B cell (primary cell): Measurements from ENCODE around the gene NR6A1. TPM values are rescaled to one million over a fixed set of nuclear protein-coding genes. Genes with fewer than 3 reads are reported as not detected.

ENCODE experiments used
- ATAC-seq: fragments of 200-7000 bp; cut with Tn5 transposase; one replicate; pipeline ENCODE4 v1.10.0; 2021; ENCODE audit warnings: low read depth, mild to moderate bottlenecking, moderate number of reproducible peaks, moderate library complexity
- CTCF ChIA-PET: fragments of 350-600 bp; sonication (Branson Sonifier 250); formaldehyde crosslinking; loops from one replicate; lab custom pipeline; 2021; ENCODE audit warnings: antibody characterized with exemption, inconsistent platforms; lab: Charles Lee
- POLR2A ChIA-PET: fragments of 350-600 bp; sonication (Branson Sonifier 250); formaldehyde crosslinking; loops from one replicate; lab custom pipeline; 2021; ENCODE audit warnings: antibody characterized with exemption; lab: Charles Lee
- DNase-seq: peaks from one replicate; pipeline ENCODE4 v3.0.0; 2013
- H2AFZ ChIP-seq: 2 replicates; pipeline ENCODE4 v1.6.1; 2012; ENCODE audit warnings: mild to moderate bottlenecking, low read depth, low read length; ENCODE audit not compliant: insufficient read depth, poor library complexity, severe bottlenecking
- H3K27ac ChIP-seq, 2 donors: 1 replicate in 1 of 2; 2 replicates in 1 of 2; pipeline ENCODE4 v1.5.1; 2012 to 2013; ENCODE audit warnings: low read length in 2 of 2, mild to moderate bottlenecking in 2 of 2, moderate library complexity in 1 of 2
- H3K27me3 ChIP-seq, 4 experiments: fragments of 200-600 bp in 1 of 4; sonication (generic) in 1 of 4; replicated peaks in 1 of 4; 1 replicate in 2 of 4; 2 replicates in 2 of 4; pipeline versions ENCODE4 v1.6.1 to v1.7.0; 2013 to 2016; ENCODE audit warnings: low read length in 3 of 4, mild to moderate bottlenecking in 2 of 4, mixed read lengths in 1 of 4, moderate library complexity in 1 of 4; ENCODE audit not compliant: insufficient read depth in 4 of 4, control insufficient read depth in 3 of 4; ENCODE audit errors: control extremely low read depth in 1 of 4
- H3K36me3 ChIP-seq, 2 experiments: replicated peaks in 1 of 2; 1 replicate in 1 of 2; 2 replicates in 1 of 2; pipeline versions ENCODE4 v1.6.1 to v1.7.1; 2013; ENCODE audit warnings: low read length in 1 of 2; ENCODE audit not compliant: insufficient read depth in 2 of 2, control insufficient read depth in 1 of 2; ENCODE audit errors: control extremely low read depth in 1 of 2, extremely low read depth in 1 of 2
- H3K4me1 ChIP-seq, 2 donors: fragments of 200-600 bp in 1 of 2; sonication (generic) in 1 of 2; 1 replicate in 1 of 2; 2 replicates in 1 of 2; pipeline versions ENCODE4 v1.5.1 to v1.6.1; 2013 to 2017; ENCODE audit warnings: low read length in 2 of 2; ENCODE audit not compliant: control insufficient read depth in 2 of 2, insufficient read depth in 2 of 2
- H3K4me2 ChIP-seq: replicated peaks from 2 replicates; pipeline ENCODE3; 2012; ENCODE audit warnings: mild to moderate bottlenecking, low read depth, low read length; ENCODE audit not compliant: poor library complexity, severe bottlenecking
- H3K4me3 ChIP-seq, 5 experiments: fragments of 200-600 bp in 1 of 5; sonication (generic) in 1 of 5; 1 replicate in 3 of 5; 2 replicates in 2 of 5; pipeline versions ENCODE4 v1.5.1 to v1.7.0; 2011 to 2016; ENCODE audit warnings: low read length in 4 of 5, mild to moderate bottlenecking in 4 of 5, low read depth in 2 of 5, control low read depth in 1 of 5, moderate library complexity in 1 of 5; ENCODE audit not compliant: insufficient read depth in 1 of 5; ENCODE audit errors: control extremely low read depth in 1 of 5, extremely low read depth in 1 of 5
- H3K79me2 ChIP-seq: fragments of 200-600 bp; sonication (generic); one replicate; pipeline ENCODE4 v1.6.0; 2016; ENCODE audit warnings: low read length; ENCODE audit not compliant: control insufficient read depth, insufficient read depth
- H3K9ac ChIP-seq: fragments of 200-600 bp; sonication (generic); 2 replicates; pipeline ENCODE4 v1.6.1; 2017; ENCODE audit warnings: mild to moderate bottlenecking, low read length, moderate library complexity
- H3K9me3 ChIP-seq, 3 donors: one replicate each; pipeline versions ENCODE4 v1.6.1 to v1.7.1; 2013; ENCODE audit warnings: low read length in 2 of 3; ENCODE audit not compliant: control insufficient read depth in 2 of 3, insufficient read depth in 1 of 3; ENCODE audit errors: control extremely low read depth in 1 of 3
- H4K20me1 ChIP-seq: 2 replicates; pipeline ENCODE4 v1.6.0; 2012; ENCODE audit warnings: mild to moderate bottlenecking, low read length; ENCODE audit not compliant: insufficient read depth, control insufficient read depth, poor library complexity, severe bottlenecking
- H3K27ac Mint-ChIP-seq: one replicate; pipeline ENCODE4 v1.8.0; 2021; ENCODE audit warnings: mixed read lengths
- H3K27me3 Mint-ChIP-seq: one replicate; pipeline ENCODE4 v1.8.0; 2021; ENCODE audit warnings: mixed read lengths
- H3K4me1 Mint-ChIP-seq: one replicate; pipeline ENCODE4 v1.8.0; 2021; ENCODE audit warnings: mixed read lengths
- H3K4me3 Mint-ChIP-seq: one replicate; pipeline ENCODE4 v1.8.0; 2021; ENCODE audit warnings: mixed read lengths
- H3K9me3 Mint-ChIP-seq: one replicate; pipeline ENCODE4 v1.8.0; 2022; ENCODE audit warnings: mixed read lengths; ENCODE audit not compliant: insufficient read depth
- EZH2 ChIP-seq: IDR thresholded peaks from 2 replicates; pipeline ENCODE4 v1.6.1; 2012; ENCODE audit warnings: borderline replicate concordance, low read depth, mild to moderate bottlenecking, moderate library complexity, low read length; ENCODE audit not compliant: insufficient read depth, poor library complexity, severe bottlenecking
- WGBS: methylation state at CpG from one replicate; pipeline ENCODE4 v1.1.5; 2013; ENCODE audit warnings: missing lambda C conversion rate; ENCODE audit not compliant: insufficient coverage; 5-methylcytosine and 5-hydroxymethylcytosine counted together
- intact Hi-C: fragments of 100-400 bp; cut with micrococcal nuclease; formaldehyde crosslinking; loops from one replicate; pipeline ENCODE4 v1.10.0; 2022
- polyA plus RNA-seq: library from polyadenylated mRNA; depleted of rRNA; stranded (reverse); fragments of >200 nt; gene quantifications from 2 replicates; pipeline ENCODE4 v1.2.3, GENCODE V29; 2012
- total RNA-seq, 2 donors: library from RNA; stranded (reverse); fragments of 120-200 nt in 1 of 2; gene quantifications; 1 replicate in 1 of 2; 2 replicates in 1 of 2; pipeline versions ENCODE4 v1.2.3 to v1.2.4, GENCODE V29; 2013 to 2022
- TF ChIP-seq, protein P1 (sequence below): fragments of 200-600 bp; IDR thresholded peaks from one replicate; pipeline ENCODE4 v1.8.0; 2022; ENCODE audit warnings: antibody characterized with exemption, mild to moderate bottlenecking

The NR6A1 gene
- total and polyA plus RNA-seq, 2 donors (not counting 1 experiment from before 2014, with no cell fraction given) = 0.09 to 0.67 TPM

GRCh38 chr9:124694414-124695279 lies 76.5 kb downstream of the NR6A1 start:
- no peak for ATAC-seq
- no peak for DNase-seq
- Histone ChIP-seq H2AFZ (no peak overlapping the region), H3K27ac (no peak overlapping the region), H3K4me3 (no peak overlapping the region), H3K9me3 (no peaks in the 10 kb centered on the region), H3K4me1 (no peaks in the 10 kb centered on the region), H3K9ac (no peak overlapping the region), H3K27me3 (no peaks in the 10 kb centered on the region), H3K4me2 (no peak overlapping the region), H3K79me2 (no peaks in the 10 kb centered on the region), H3K36me3 (no peaks in the 10 kb centered on the region), H4K20me1 (no peaks in the 10 kb centered on the region)
- Mint-ChIP-seq H3K27ac (no peak overlapping the region), H3K27me3 (no peaks in the 10 kb centered on the region), H3K4me3 (no peak overlapping the region), H3K4me1 (no peaks in the 10 kb centered on the region), H3K9me3 (no peaks in the 10 kb centered on the region)
- ChIA-PET POLR2A (no interaction called here), CTCF (interaction anchor here (1.9 kb wide), 1 partner anchor 77 kb away, joined by 5 read pairs; no protein-coding TSS in a partner anchor)
- 87% methylated on average over 3 of the region's 3 CpGs for WGBS
- intact Hi-C loops = no loop called here
- TF ChIP-seq, protein P1, sequence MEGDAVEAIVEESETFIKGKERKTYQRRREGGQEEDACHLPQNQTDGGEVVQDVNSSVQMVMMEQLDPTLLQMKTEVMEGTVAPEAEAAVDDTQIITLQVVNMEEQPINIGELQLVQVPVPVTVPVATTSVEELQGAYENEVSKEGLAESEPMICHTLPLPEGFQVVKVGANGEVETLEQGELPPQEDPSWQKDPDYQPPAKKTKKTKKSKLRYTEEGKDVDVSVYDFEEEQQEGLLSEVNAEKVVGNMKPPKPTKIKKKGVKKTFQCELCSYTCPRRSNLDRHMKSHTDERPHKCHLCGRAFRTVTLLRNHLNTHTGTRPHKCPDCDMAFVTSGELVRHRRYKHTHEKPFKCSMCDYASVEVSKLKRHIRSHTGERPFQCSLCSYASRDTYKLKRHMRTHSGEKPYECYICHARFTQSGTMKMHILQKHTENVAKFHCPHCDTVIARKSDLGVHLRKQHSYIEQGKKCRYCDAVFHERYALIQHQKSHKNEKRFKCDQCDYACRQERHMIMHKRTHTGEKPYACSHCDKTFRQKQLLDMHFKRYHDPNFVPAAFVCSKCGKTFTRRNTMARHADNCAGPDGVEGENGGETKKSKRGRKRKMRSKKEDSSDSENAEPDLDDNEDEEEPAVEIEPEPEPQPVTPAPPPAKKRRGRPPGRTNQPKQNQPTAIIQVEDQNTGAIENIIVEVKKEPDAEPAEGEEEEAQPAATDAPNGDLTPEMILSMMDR = no peak
- TF ChIP-seq EZH2 = no peak

GRCh38 chr9:124693403-124693802 lies 77.7 kb downstream of the NR6A1 start:
- Histone ChIP-seq H3K4me2 (no peak overlapping the region), H3K36me3 (no peaks in the 10 kb centered on the region), H3K27ac (no peak overlapping the region), H3K4me1 (no peaks in the 10 kb centered on the region), H3K9ac (no peak overlapping the region), H3K4me3 (no peak overlapping the region), H2AFZ (no peak overlapping the region), H3K79me2 (no peaks in the 10 kb centered on the region), H3K27me3 (no peaks in the 10 kb centered on the region), H3K9me3 (no peaks in the 10 kb centered on the region), H4K20me1 (no peaks in the 10 kb centered on the region)
- Mint-ChIP-seq H3K4me3 (no peak overlapping the region), H3K4me1 (no peaks in the 10 kb centered on the region), H3K27me3 (no peaks in the 10 kb centered on the region), H3K9me3 (no peaks in the 10 kb centered on the region), H3K27ac (no peak overlapping the region)
- ATAC-seq = no peak
- TF ChIP-seq EZH2 = no peak
- TF ChIP-seq, protein P1 = no peak
- CTCF ChIA-PET = interaction anchor here (0.6 to 1.9 kb wide), 2 partner anchors 33 to 76 kb away, joined by 3 to 5 read pairs; no protein-coding TSS in a partner anchor
- 100% methylated on average over 2 of the region's 3 CpGs for WGBS
- intact Hi-C loops = no loop called here
- POLR2A ChIA-PET = no interaction called here
- DNase-seq = no peak
